Measurements from ENCODE around the gene COA1.
"Not testable (repeated sequence)": the region's sequence is repeated elsewhere in the genome, so short reads cannot be mapped to it uniquely, and the experiment has no call there.

The COA1 gene

GRCh38 chr7:43735403-43735801 lies 6.1 kb upstream of the COA1 start:
- WGBS = 100% methylated on average over 1 of the region's 1 CpG
- H3K27ac ChIP-seq (ENCODE audit: low read length, poor library complexity, severe bottlenecking) = no peak overlapping the region

GRCh38 chr7:43734575-43735332 lies 5.4 kb upstream of the COA1 start:
- not testable (repeated sequence) for H3K14ac ChIP-seq (ENCODE audit: low read length in 2 of 2); H3K4me1 ChIP-seq (ENCODE audit: control insufficient read depth, insufficient read depth, low read depth, low read length); H3K27ac ChIP-seq (ENCODE audit: low read length, poor library complexity, severe bottlenecking); H2AK5ac ChIP-seq (ENCODE audit: low read length, severe bottlenecking); H2BK12ac ChIP-seq (ENCODE audit: low read length in 2 of 2); H2BK5ac ChIP-seq (ENCODE audit: low read depth, low read length, poor library complexity, severe bottlenecking); H2AFZ ChIP-seq (ENCODE audit: low read depth, low read length); H4K91ac ChIP-seq (ENCODE audit: low read length); H3K23ac ChIP-seq (ENCODE audit: low read length in 2 of 2); H3K27me3 ChIP-seq (ENCODE audit: control insufficient read depth in 1 of 2, insufficient read depth in 1 of 2, low read length in 2 of 2); H3K9me3 ChIP-seq (ENCODE audit: control insufficient read depth, low read length); H2BK15ac ChIP-seq (ENCODE audit: low read depth, poor library complexity, severe bottlenecking); H3K79me1 ChIP-seq (replicated peaks; ENCODE audit: low read length, poor library complexity, severe bottlenecking); H3K36me3 ChIP-seq (ENCODE audit: control insufficient read depth in 1 of 2, insufficient read depth in 2 of 2, low read depth in 1 of 2, low read length in 2 of 2); H3K4me3 ChIP-seq (ENCODE audit: insufficient read depth in 1 of 2, low read depth in 1 of 2, low read length in 2 of 2); DNase-seq; H3K9ac ChIP-seq (ENCODE audit: low read length); H2BK120ac ChIP-seq (ENCODE audit: low read depth, low read length); H4K8ac ChIP-seq (ENCODE audit: low read length); H3K4me2 ChIP-seq (ENCODE audit: low read length, poor library complexity, severe bottlenecking); H3K18ac ChIP-seq (ENCODE audit: low read depth in 1 of 2, low read length in 2 of 2); H3K4ac ChIP-seq (ENCODE audit: low read depth in 1 of 2, low read length in 2 of 2)
- 71% methylated on average over 16 of the region's 18 CpGs for WGBS

More at GRCh38 chr7:43735403-43735801, 6.1 kb upstream of the COA1 start:
- H2AFZ ChIP-seq (ENCODE audit: low read depth, low read length) = no peak overlapping the region
- no peaks in the 10 kb centered on the region for H3K79me1 ChIP-seq (replicated peaks; ENCODE audit: low read length, poor library complexity, severe bottlenecking)
- no peak overlapping the region for H3K4me2 ChIP-seq (ENCODE audit: low read length, poor library complexity, severe bottlenecking)
- no peak overlapping the region for H4K8ac ChIP-seq (ENCODE audit: low read length)
- no peak overlapping the region for H3K18ac ChIP-seq (ENCODE audit: low read depth in 1 of 2, low read length in 2 of 2)
- no peak for DNase-seq
- no peak overlapping the region for H3K4ac ChIP-seq (ENCODE audit: low read depth in 1 of 2, low read length in 2 of 2)
- no peak overlapping the region for H2BK120ac ChIP-seq (ENCODE audit: low read depth, low read length)
- no peak overlapping the region for H4K91ac ChIP-seq (ENCODE audit: low read length)
- H2BK5ac ChIP-seq (ENCODE audit: low read depth, low read length, poor library complexity, severe bottlenecking) = no peak overlapping the region
- no peak overlapping the region for H3K14ac ChIP-seq (ENCODE audit: low read length in 2 of 2)
- no peaks in the 10 kb centered on the region for H3K36me3 ChIP-seq (ENCODE audit: control insufficient read depth in 1 of 2, insufficient read depth in 2 of 2, low read depth in 1 of 2, low read length in 2 of 2)
- no peak overlapping the region for H2AK5ac ChIP-seq (ENCODE audit: low read length, severe bottlenecking)
- no peak overlapping the region for H3K9ac ChIP-seq (ENCODE audit: low read length)
- H2BK12ac ChIP-seq (ENCODE audit: low read length in 2 of 2) = no peak overlapping the region
- no peak overlapping the region for H3K23ac ChIP-seq (ENCODE audit: low read length in 2 of 2)
- H3K27me3 ChIP-seq (ENCODE audit: control insufficient read depth in 1 of 2, insufficient read depth in 1 of 2, low read length in 2 of 2) = peaks cover 0 to 5% of the 10 kb centered on the region in 2 experiments
- H3K4me1 ChIP-seq (ENCODE audit: control insufficient read depth, insufficient read depth, low read depth, low read length) = no peaks in the 10 kb centered on the region
- H3K4me3 ChIP-seq (ENCODE audit: insufficient read depth in 1 of 2, low read depth in 1 of 2, low read length in 2 of 2) = no peak overlapping the region
- no peaks in the 10 kb centered on the region for H3K9me3 ChIP-seq (ENCODE audit: control insufficient read depth, low read length)
- no peak overlapping the region for H2BK15ac ChIP-seq (ENCODE audit: low read depth, poor library complexity, severe bottlenecking)

- H3K9me3 ChIP-seq (ENCODE audit: control insufficient read depth, low read length); H3K27ac ChIP-seq (ENCODE audit: low read length, poor library complexity, severe bottlenecking); H2AFZ ChIP-seq (ENCODE audit: low read depth, low read length); H3K79me1 ChIP-seq (replicated peaks; ENCODE audit: low read length, poor library complexity, severe bottlenecking); H3K23ac ChIP-seq (ENCODE audit: low read length in 2 of 2); H3K4me2 ChIP-seq (ENCODE audit: low read length, poor library complexity, severe bottlenecking); H3K4me3 ChIP-seq (ENCODE audit: insufficient read depth in 1 of 2, low read depth in 1 of 2, low read length in 2 of 2); H3K4ac ChIP-seq (ENCODE audit: low read depth in 1 of 2, low read length in 2 of 2); H3K4me1 ChIP-seq (ENCODE audit: control insufficient read depth, insufficient read depth, low read depth, low read length); H3K9ac ChIP-seq (ENCODE audit: low read length); H3K36me3 ChIP-seq (ENCODE audit: control insufficient read depth in 1 of 2, insufficient read depth in 2 of 2, low read depth in 1 of 2, low read length in 2 of 2); H2BK120ac ChIP-seq (ENCODE audit: low read depth, low read length); H4K91ac ChIP-seq (ENCODE audit: low read length); H3K14ac ChIP-seq (ENCODE audit: low read length in 2 of 2); H2BK15ac ChIP-seq (ENCODE audit: low read depth, poor library complexity, severe bottlenecking); DNase-seq; H2AK5ac ChIP-seq (ENCODE audit: low read length, severe bottlenecking); H3K18ac ChIP-seq (ENCODE audit: low read depth in 1 of 2, low read length in 2 of 2); H2BK12ac ChIP-seq (ENCODE audit: low read length in 2 of 2); H2BK5ac ChIP-seq (ENCODE audit: low read depth, low read length, poor library complexity, severe bottlenecking); H3K27me3 ChIP-seq (ENCODE audit: control insufficient read depth in 1 of 2, insufficient read depth in 1 of 2, low read length in 2 of 2); H4K8ac ChIP-seq (ENCODE audit: low read length): not testable (repeated sequence)
- WGBS = 80% methylated on average over 2 of the region's 3 CpGs
Measured at GRCh38 chr7:43731494-43731893, 2.2 kb upstream of the COA1 start.

- peaks cover 0 to 1% of the 10 kb centered on the region in 2 experiments for H3K36me3 ChIP-seq (ENCODE audit: control insufficient read depth in 1 of 2, insufficient read depth in 2 of 2, low read depth in 1 of 2, low read length in 2 of 2)
- no peak overlapping the region for H2BK15ac ChIP-seq (ENCODE audit: low read depth, poor library complexity, severe bottlenecking)
- H3K4ac ChIP-seq (ENCODE audit: low read depth in 1 of 2, low read length in 2 of 2) = peak overlapping the region; percentile 35 to 52
- H3K9ac ChIP-seq (ENCODE audit: low read length) = peak overlapping the region; percentile 96
- peaks cover 1% of the 10 kb centered on the region for H3K79me1 ChIP-seq (replicated peaks; ENCODE audit: low read length, poor library complexity, severe bottlenecking)
- peaks cover 1% of the 10 kb centered on the region for H3K4me1 ChIP-seq (ENCODE audit: control insufficient read depth, insufficient read depth, low read depth, low read length)
- peak overlapping the region in 1 of 2 experiments; percentile 77 for H3K18ac ChIP-seq (ENCODE audit: low read depth in 1 of 2, low read length in 2 of 2)
- peak overlapping the region; percentile 74 to 94 for H3K4me3 ChIP-seq (ENCODE audit: insufficient read depth in 1 of 2, low read depth in 1 of 2, low read length in 2 of 2)
- no peaks in the 10 kb centered on the region for H3K27me3 ChIP-seq (ENCODE audit: control insufficient read depth in 1 of 2, insufficient read depth in 1 of 2, low read length in 2 of 2)
- H3K27ac ChIP-seq (ENCODE audit: low read length, poor library complexity, severe bottlenecking) = peak overlapping the region; percentile 78
- H2AK5ac ChIP-seq (ENCODE audit: low read length, severe bottlenecking) = no peak overlapping the region
- H3K4me2 ChIP-seq (ENCODE audit: low read length, poor library complexity, severe bottlenecking) = peak overlapping the region; percentile 96
- H2BK120ac ChIP-seq (ENCODE audit: low read depth, low read length) = no peak overlapping the region
- H4K91ac ChIP-seq (ENCODE audit: low read length) = no peak overlapping the region
- WGBS = 67% methylated on average over 1 of the region's 4 CpGs
- DNase-seq = no peak
- H3K23ac ChIP-seq (ENCODE audit: low read length in 2 of 2) = no peak overlapping the region
- H3K9me3 ChIP-seq (ENCODE audit: control insufficient read depth, low read length) = no peaks in the 10 kb centered on the region
- H4K8ac ChIP-seq (ENCODE audit: low read length) = no peak overlapping the region
- H2BK5ac ChIP-seq (ENCODE audit: low read depth, low read length, poor library complexity, severe bottlenecking) = no peak overlapping the region
- no peak overlapping the region for H3K14ac ChIP-seq (ENCODE audit: low read length in 2 of 2)
- H2AFZ ChIP-seq (ENCODE audit: low read depth, low read length) = peak overlapping the region; percentile 62
- no peak overlapping the region for H2BK12ac ChIP-seq (ENCODE audit: low read length in 2 of 2)
Measured at GRCh38 chr7:43729924-43730248, 563 bp upstream of the COA1 start.

Data from mesenchymal stem cell (in vitro differentiated cells and primary cell).